IMR-90 (cell line): ENCODE data around the gene PIAS1. TPM values are rescaled to one million over a fixed set of nuclear protein-coding genes. Genes with fewer than 3 reads are reported as not detected.
"Not testable (repeated sequence)": the region's sequence is repeated elsewhere in the genome, so short reads cannot be mapped to it uniquely, and the experiment has no call there.

ENCODE experiments used
- ATAC-seq: fragments of 200-7000 bp; cut with Tn5 transposase; 2 replicates; pipeline ENCODE4 v1.9.1; 2020; ENCODE audit warnings: low read depth, mild to moderate bottlenecking, moderate library complexity
- BruUV-seq: library from RNA; stranded (reverse); fragments of 400-500 nt; replicated peaks from 2 replicates; lab custom pipeline; 2021; lab: Mats Ljungman, UMichigan
- CTCF ChIA-PET: fragments of 300-600 bp; formaldehyde crosslinking; extraction: SDS; loops from one replicate; lab custom pipeline; 2021; ENCODE audit warnings: antibody characterized with exemption; lab: Yijun Ruan, JAX
- POLR2A ChIA-PET: fragments of 300-600 bp; sonication (Branson Sonifier 250); formaldehyde crosslinking; loops from one replicate; lab custom pipeline; 2022; ENCODE audit warnings: antibody characterized with exemption; ENCODE audit not compliant: unreplicated experiment; lab: Charles Lee
- DNase-seq: peaks from one replicate; pipeline ENCODE4 v3.0.0; 2013
- H2AFZ ChIP-seq: replicated peaks from 2 replicates; pipeline ENCODE3; 2013; ENCODE audit warnings: low read length, mild to moderate bottlenecking; ENCODE audit not compliant: poor library complexity
- H2AK5ac ChIP-seq: 2 replicates; pipeline ENCODE4 v1.6.1; 2013; ENCODE audit warnings: low read depth, low read length, inconsistent platforms
- H2AK9ac ChIP-seq: replicated peaks from 2 replicates; pipeline ENCODE3; 2013; ENCODE audit warnings: mild to moderate bottlenecking, low read depth, low read length, moderate library complexity; ENCODE audit not compliant: poor library complexity
- H2BK120ac ChIP-seq: 2 replicates; pipeline ENCODE4 v1.6.1; 2013; ENCODE audit warnings: low read depth, low read length, inconsistent platforms
- H2BK15ac ChIP-seq: 3 replicates; pipeline ENCODE4 v1.6.1; 2013; ENCODE audit warnings: low read depth, low read length, inconsistent platforms
- H2BK20ac ChIP-seq: 2 replicates; pipeline ENCODE4 v1.6.1; 2013; ENCODE audit warnings: low read depth, mild to moderate bottlenecking, inconsistent platforms, low read length, moderate library complexity
- H2BK5ac ChIP-seq: 2 replicates; pipeline ENCODE4 v1.6.1; 2013; ENCODE audit warnings: mild to moderate bottlenecking, low read depth, low read length, inconsistent platforms; ENCODE audit not compliant: poor library complexity, severe bottlenecking
- H3K14ac ChIP-seq: replicated peaks from 2 replicates; pipeline ENCODE4 v1.6.1; 2013; ENCODE audit warnings: low read depth, low read length, inconsistent platforms
- H3K18ac ChIP-seq: 2 replicates; pipeline ENCODE4 v1.6.1; 2013; ENCODE audit warnings: low read depth, low read length, control low read depth
- H3K23ac ChIP-seq: 2 replicates; pipeline ENCODE4 v1.6.1; 2013; ENCODE audit warnings: low read depth, low read length, inconsistent platforms
- H3K27ac ChIP-seq: 2 replicates; pipeline ENCODE4 v1.5.1; 2013; ENCODE audit warnings: mild to moderate bottlenecking, control low read depth, low read length; ENCODE audit not compliant: insufficient read depth
- H3K27me3 ChIP-seq: 2 replicates; pipeline ENCODE4 v1.6.1; 2013; ENCODE audit warnings: low read length; ENCODE audit not compliant: control insufficient read depth, insufficient read depth
- H3K36me3 ChIP-seq: 2 replicates; pipeline ENCODE4 v1.6.1; 2013; ENCODE audit warnings: low read length, mixed read lengths; ENCODE audit not compliant: control insufficient read depth, insufficient read depth
- H3K4ac ChIP-seq: 2 replicates; pipeline ENCODE4 v1.6.1; 2013; ENCODE audit warnings: low read depth, low read length, inconsistent platforms
- H3K4me1 ChIP-seq: 2 replicates; pipeline ENCODE4 v1.6.1; 2013; ENCODE audit warnings: low read length, mixed read lengths; ENCODE audit not compliant: control insufficient read depth, insufficient read depth
- H3K4me2 ChIP-seq: 2 replicates; pipeline ENCODE4 v1.6.1; 2013; ENCODE audit warnings: low read depth, mild to moderate bottlenecking, control low read depth, low read length, moderate library complexity
- H3K4me3 ChIP-seq: 2 replicates; pipeline ENCODE4 v1.5.1; 2013; ENCODE audit warnings: low read depth, mild to moderate bottlenecking, control low read depth, low read length, moderate library complexity; ENCODE audit not compliant: insufficient read depth
- H3K56ac ChIP-seq: 2 replicates; pipeline ENCODE4 v1.6.1; 2013; ENCODE audit warnings: low read length, inconsistent platforms; ENCODE audit not compliant: insufficient read depth; ENCODE audit errors: extremely low read depth
- H3K79me1 ChIP-seq, 2 experiments: 2 replicates each; pipeline ENCODE4 v1.6.1; 2013; ENCODE audit warnings: low read length in 2 of 2, inconsistent platforms in 1 of 2, low read depth in 1 of 2
- H3K9ac ChIP-seq: 2 replicates; pipeline ENCODE4 v1.6.1; 2013; ENCODE audit warnings: low read depth, low read length, control low read depth
- H3K9me1 ChIP-seq: 2 replicates; pipeline ENCODE4 v1.6.1; 2013; ENCODE audit warnings: low read length, inconsistent platforms; ENCODE audit not compliant: insufficient read depth
- H3K9me3 ChIP-seq: 2 replicates; pipeline ENCODE4 v1.6.1; 2013; ENCODE audit warnings: low read length; ENCODE audit not compliant: control insufficient read depth, insufficient read depth
- H4K20me1 ChIP-seq: 2 replicates; pipeline ENCODE4 v1.6.1; 2013; ENCODE audit warnings: low read length, inconsistent platforms; ENCODE audit not compliant: insufficient read depth
- H4K5ac ChIP-seq: 2 replicates; pipeline ENCODE4 v1.6.1; 2013; ENCODE audit warnings: mild to moderate bottlenecking, low read depth, low read length, control low read depth
- H4K8ac ChIP-seq, 2 experiments: 2 replicates each; pipeline ENCODE4 v1.6.1; 2013; ENCODE audit warnings: low read depth in 2 of 2, low read length in 2 of 2, control low read depth in 1 of 2, inconsistent platforms in 1 of 2
- H4K91ac ChIP-seq: 2 replicates; pipeline ENCODE4 v1.6.1; 2013; ENCODE audit warnings: low read depth, low read length, inconsistent platforms; ENCODE audit not compliant: insufficient read depth
- WGBS, 2 experiments: methylation state at CpG; one replicate each; pipeline versions ENCODE4 v1.1.5 to v1.1.7; 2013; ENCODE audit warnings: missing lambda C conversion rate in 2 of 2; ENCODE audit not compliant: insufficient read length in 1 of 2; ENCODE audit errors: extremely low coverage in 2 of 2; 5-methylcytosine and 5-hydroxymethylcytosine counted together
- dilution Hi-C: fragments of 300-500 bp; cut with HindIII; formaldehyde crosslinking; loops from one replicate; pipeline ENCODE4 v1.14.3; 2018; ENCODE audit warnings: low sequenced_read_pairs; ENCODE audit not compliant: unreplicated experiment
- in situ Hi-C: fragments of 300-500 bp; cut with MboI; formaldehyde crosslinking; loops from 3 replicates; pipeline ENCODE4 v1.14.3; 2019; ENCODE audit warnings: low sequenced_read_pairs, inconsistent platforms, mixed read lengths
- intact Hi-C: fragments of 100-400 bp; cut with micrococcal nuclease; formaldehyde crosslinking; loops from 2 replicates; pipeline ENCODE4 v1.10.0; 2022
- polyA plus RNA-seq, 3 experiments: library from polyadenylated mRNA; depleted of rRNA; stranded (reverse); fragments of >200 nt; gene quantifications; 2 replicates each; pipeline ENCODE4 v1.2.3, GENCODE V29; 2012; ENCODE audit warnings: low replicate concordance in 1 of 3
- total RNA-seq: library from RNA; depleted of rRNA; stranded (reverse); fragments of >200 nt; gene quantifications from 2 replicates; pipeline ENCODE4 v1.2.3, GENCODE V29; 2012

The PIAS1 gene
- total and polyA plus RNA-seq, 2 of the 4 experiments (the other 2 are of a cell fraction), result 20.0 to 63.6 TPM

GRCh38 chr15:68172037-68172436 is 117.9 kb downstream of the PIAS1 start:
- in situ Hi-C loops, intact Hi-C loops, H4K20me1 ChIP-seq, BruUV-seq, H3K4me3 ChIP-seq, H3K18ac ChIP-seq, POLR2A ChIA-PET, H3K9ac ChIP-seq, H2BK20ac ChIP-seq, H3K9me3 ChIP-seq, H2AK9ac ChIP-seq, H2AFZ ChIP-seq, CTCF ChIA-PET, H3K4me1 ChIP-seq, H2AK5ac ChIP-seq, ATAC-seq, H4K8ac ChIP-seq, H2BK15ac ChIP-seq, H3K56ac ChIP-seq, H2BK120ac ChIP-seq, H3K27ac ChIP-seq, H4K5ac ChIP-seq, H3K14ac ChIP-seq, H3K23ac ChIP-seq, H3K27me3 ChIP-seq, H3K4me2 ChIP-seq, H4K91ac ChIP-seq, dilution Hi-C loops, DNase-seq, H3K9me1 ChIP-seq, H3K4ac ChIP-seq, H2BK5ac ChIP-seq: not testable (repeated sequence)
- H3K79me1 ChIP-seq, result peaks cover 10 to 11% of the 10 kb centered on the region in 2 experiments; a peak in 2 of 4 replicates
- WGBS, 2 experiments, result no CpG with 5 or more reads among the region's 2 CpGs
- peaks cover 11% of the 10 kb centered on the region for H3K36me3 ChIP-seq
